ENCODE results near the gene FTO. TPM values are rescaled to one million over a fixed set of nuclear protein-coding genes. Genes with fewer than 3 reads are reported as not detected.
A peak's percentile ranks its signal among the peaks of the same experiment; 100 is the strongest.

FTO gene
- total RNA-seq, 1 experiment from 2014 or later: 78.3 TPM

GRCh38 chr16:53895433-53895832 is 191.5 kb downstream of the FTO start:
- CTCF ChIA-PET: interaction anchor here (1.1 to 1.7 kb wide), 4 partner anchors 21 to 346 kb away, joined by 3 to 9 read pairs (median 4); no protein-coding TSS in a partner anchor
- BruUV-seq (replicated peaks): no TSS peak

GRCh38 chr16:53895851-53896250 is 191.9 kb downstream of the FTO start:
- no peak for DNase-seq
- H3K36me3 ChIP-seq (ENCODE audit: control insufficient read depth, insufficient read depth, low read length): no peaks in the 10 kb centered on the region
- no peaks in the 10 kb centered on the region for H3K9me3 Mint-ChIP-seq (ENCODE audit: unreplicated experiment)
- no peak overlapping the region for H3K4me3 ChIP-seq (ENCODE audit: low read depth, low read length)
- H3K4me3 Mint-ChIP-seq (ENCODE audit: unreplicated experiment): peak overlapping the region; percentile 31
- no peaks in the 10 kb centered on the region for H3K36me3 Mint-ChIP-seq (ENCODE audit: insufficient read depth, unreplicated experiment)
- no peaks in the 10 kb centered on the region for H3K27me3 ChIP-seq (replicated peaks; ENCODE audit: control insufficient read depth, insufficient read depth, low read length)
- peak overlapping the region; percentile 71 for H3K27ac Mint-ChIP-seq (ENCODE audit: unreplicated experiment)
- peaks cover 77% of the 10 kb centered on the region for H3K4me1 Mint-ChIP-seq (ENCODE audit: low read depth, unreplicated experiment)
- H3K4me1 ChIP-seq: peaks cover 79% of the 10 kb centered on the region
- H3K27me3 Mint-ChIP-seq (ENCODE audit: insufficient read depth, unreplicated experiment): no peaks in the 10 kb centered on the region
- ChIA-PET POLR2A (interaction anchor here (1.1 kb wide), 1 partner anchor 120 kb away, joined by 3 read pairs; no protein-coding TSS in a partner anchor), CTCF (interaction anchor here (1.1 to 1.7 kb wide), 4 partner anchors 21 to 346 kb away, joined by 3 to 9 read pairs (median 4); no protein-coding TSS in a partner anchor)
- TF ChIP-seq, protein P1, sequence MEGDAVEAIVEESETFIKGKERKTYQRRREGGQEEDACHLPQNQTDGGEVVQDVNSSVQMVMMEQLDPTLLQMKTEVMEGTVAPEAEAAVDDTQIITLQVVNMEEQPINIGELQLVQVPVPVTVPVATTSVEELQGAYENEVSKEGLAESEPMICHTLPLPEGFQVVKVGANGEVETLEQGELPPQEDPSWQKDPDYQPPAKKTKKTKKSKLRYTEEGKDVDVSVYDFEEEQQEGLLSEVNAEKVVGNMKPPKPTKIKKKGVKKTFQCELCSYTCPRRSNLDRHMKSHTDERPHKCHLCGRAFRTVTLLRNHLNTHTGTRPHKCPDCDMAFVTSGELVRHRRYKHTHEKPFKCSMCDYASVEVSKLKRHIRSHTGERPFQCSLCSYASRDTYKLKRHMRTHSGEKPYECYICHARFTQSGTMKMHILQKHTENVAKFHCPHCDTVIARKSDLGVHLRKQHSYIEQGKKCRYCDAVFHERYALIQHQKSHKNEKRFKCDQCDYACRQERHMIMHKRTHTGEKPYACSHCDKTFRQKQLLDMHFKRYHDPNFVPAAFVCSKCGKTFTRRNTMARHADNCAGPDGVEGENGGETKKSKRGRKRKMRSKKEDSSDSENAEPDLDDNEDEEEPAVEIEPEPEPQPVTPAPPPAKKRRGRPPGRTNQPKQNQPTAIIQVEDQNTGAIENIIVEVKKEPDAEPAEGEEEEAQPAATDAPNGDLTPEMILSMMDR (IDR thresholded peaks at IDR 0.05; ENCODE audit: insufficient read depth in 1 of 2, low read depth in 1 of 2, low read length in 1 of 2, severe bottlenecking in 1 of 2, unreplicated experiment in 1 of 2): no peak
- intact Hi-C loops (cut with micrococcal nuclease; ENCODE audit: unreplicated experiment): loop anchor here (1.0 to 10.0 kb wide), 4 partner anchors 29 to 919 kb away; no protein-coding TSS in a partner anchor
- no TSS peak for BruUV-seq (replicated peaks)
- H3K9me3 ChIP-seq: no peaks in the 10 kb centered on the region

More at GRCh38 chr16:53895433-53895832, 191.5 kb downstream of the FTO start:
- Mint-ChIP-seq H3K27me3 (ENCODE audit: insufficient read depth, unreplicated experiment) (no peaks in the 10 kb centered on the region), H3K9me3 (ENCODE audit: unreplicated experiment) (no peaks in the 10 kb centered on the region), H3K4me1 (ENCODE audit: low read depth, unreplicated experiment) (peaks cover 73% of the 10 kb centered on the region), H3K36me3 (ENCODE audit: insufficient read depth, unreplicated experiment) (no peaks in the 10 kb centered on the region), H3K27ac (ENCODE audit: unreplicated experiment) (peak overlapping the region; percentile 71), H3K4me3 (ENCODE audit: unreplicated experiment) (peak overlapping the region; percentile 31)
- peaks cover 77% of the 10 kb centered on the region for H3K4me1 ChIP-seq
- H3K4me3 ChIP-seq (ENCODE audit: low read depth, low read length): no peak overlapping the region
- no peaks in the 10 kb centered on the region for H3K9me3 ChIP-seq
- DNase-seq: peak in 1 of 2 experiments; percentile 24
- TF ChIP-seq, protein P1 (IDR thresholded peaks at IDR 0.05; ENCODE audit: insufficient read depth in 1 of 2, low read depth in 1 of 2, low read length in 1 of 2, severe bottlenecking in 1 of 2, unreplicated experiment in 1 of 2): no peak
- no peaks in the 10 kb centered on the region for H3K36me3 ChIP-seq (ENCODE audit: control insufficient read depth, insufficient read depth, low read length)
- intact Hi-C loops (cut with micrococcal nuclease; ENCODE audit: unreplicated experiment): loop anchor here (1.0 to 10.0 kb wide), 4 partner anchors 30 to 919 kb away; no protein-coding TSS in a partner anchor
- POLR2A ChIA-PET: interaction anchor here (1.1 kb wide), 1 partner anchor 120 kb away, joined by 3 read pairs; no protein-coding TSS in a partner anchor
- H3K27me3 ChIP-seq (replicated peaks; ENCODE audit: control insufficient read depth, insufficient read depth, low read length): no peaks in the 10 kb centered on the region

GRCh38 chr16:53896722-53897121 is 192.8 kb downstream of the FTO start:
- peaks cover 84% of the 10 kb centered on the region for H3K4me1 Mint-ChIP-seq (ENCODE audit: low read depth, unreplicated experiment)

More at GRCh38 chr16:53896722-53897121, 192.8 kb downstream of the FTO start:
- ChIA-PET POLR2A (no interaction called here), CTCF (interaction anchor here (1.5 to 1.7 kb wide), 2 partner anchors 20 to 123 kb away, joined by 3 to 5 read pairs; no protein-coding TSS in a partner anchor)
- no peaks in the 10 kb centered on the region for H3K27me3 ChIP-seq (replicated peaks; ENCODE audit: control insufficient read depth, insufficient read depth, low read length)
- H3K36me3 Mint-ChIP-seq (ENCODE audit: insufficient read depth, unreplicated experiment): no peaks in the 10 kb centered on the region
- TF ChIP-seq, protein P1 (IDR thresholded peaks at IDR 0.05; ENCODE audit: insufficient read depth in 1 of 2, low read depth in 1 of 2, low read length in 1 of 2, severe bottlenecking in 1 of 2, unreplicated experiment in 1 of 2): no peak
- no peaks in the 10 kb centered on the region for H3K36me3 ChIP-seq (ENCODE audit: control insufficient read depth, insufficient read depth, low read length)
- H3K27ac Mint-ChIP-seq (ENCODE audit: unreplicated experiment): no peak overlapping the region
- H3K4me3 ChIP-seq (ENCODE audit: low read depth, low read length): no peak overlapping the region
- no peak for DNase-seq
- H3K27me3 Mint-ChIP-seq (ENCODE audit: insufficient read depth, unreplicated experiment): no peaks in the 10 kb centered on the region
- no TSS peak for BruUV-seq (replicated peaks)
- intact Hi-C loops (cut with micrococcal nuclease; ENCODE audit: unreplicated experiment): loop anchor here (10.0 kb wide), 3 partner anchors 518 to 918 kb away; no protein-coding TSS in a partner anchor
- no peaks in the 10 kb centered on the region for H3K9me3 ChIP-seq
- H3K9me3 Mint-ChIP-seq (ENCODE audit: unreplicated experiment): no peaks in the 10 kb centered on the region
- H3K4me3 Mint-ChIP-seq (ENCODE audit: unreplicated experiment): no peak overlapping the region
- H3K4me1 ChIP-seq: peaks cover 87% of the 10 kb centered on the region
